Activated CD4-positive, alpha-beta T cell treated with anti-CD3 and anti-CD28 coated beads for 1 hour (primary cell): ENCODE results near the gene CCL1.

ENCODE experiments used
- DNase-seq: peaks from one replicate; pipeline ENCODE4 v3.0.0-alpha.2; 2020

Gene CCL1

GRCh38 chr17:34363183-34363661 is at the start of gene CCL1:
TSS of gene CCL1 (minus strand) at chr17:34363233. CDS start at chr17:34363161, 72 bp downstream.
- no peak for DNase-seq

- DNase-seq: no peak
Observed at GRCh38 chr17:34412534-34412933, 49.5 kb upstream of the CCL1 start.

GRCh38 chr17:34411646-34412421 is 48.8 kb upstream of the CCL1 start:
- no peak for DNase-seq

GRCh38 chr17:34409352-34409751 is 46.3 kb upstream of the CCL1 start:
- DNase-seq: no peak

GRCh38 chr17:34408439-34408838 is 45.4 kb upstream of the CCL1 start:
- no peak for DNase-seq

- no peak for DNase-seq
Observed at GRCh38 chr17:34406226-34406625, 43.2 kb upstream of the CCL1 start.

- no peak for DNase-seq
Observed at GRCh38 chr17:34403006-34403405, 40.0 kb upstream of the CCL1 start.

GRCh38 chr17:34401165-34401564 is 38.1 kb upstream of the CCL1 start:
- no peak for DNase-seq

- DNase-seq: no peak
Observed at GRCh38 chr17:34400301-34400931, 37.4 kb upstream of the CCL1 start.

- no peak for DNase-seq
Observed at GRCh38 chr17:34399725-34400124, 36.7 kb upstream of the CCL1 start.

- DNase-seq: no peak
Observed at GRCh38 chr17:34398990-34399389, 36.0 kb upstream of the CCL1 start.

- no peak for DNase-seq
Observed at GRCh38 chr17:34397265-34397664, 34.2 kb upstream of the CCL1 start.

- no peak for DNase-seq
Observed at GRCh38 chr17:34393401-34393800, 30.4 kb upstream of the CCL1 start.

GRCh38 chr17:34391241-34391640 is 28.2 kb upstream of the CCL1 start:
- DNase-seq: no peak

GRCh38 chr17:34390649-34391048 is 27.6 kb upstream of the CCL1 start:
- DNase-seq: no peak

- no peak for DNase-seq
Observed at GRCh38 chr17:34389126-34389750, 26.2 kb upstream of the CCL1 start.

- DNase-seq: no peak
Observed at GRCh38 chr17:34387566-34387965, 24.5 kb upstream of the CCL1 start.

- no peak for DNase-seq
Observed at GRCh38 chr17:34386697-34387550, 23.9 kb upstream of the CCL1 start.

- DNase-seq: no peak
Observed at GRCh38 chr17:34386343-34386696, 23.3 kb upstream of the CCL1 start.

- no peak for DNase-seq
Observed at GRCh38 chr17:34384822-34385605, 22.0 kb upstream of the CCL1 start.

GRCh38 chr17:34384271-34384670 is 21.2 kb upstream of the CCL1 start:
- DNase-seq: no peak

GRCh38 chr17:34383216-34383615 is 20.2 kb upstream of the CCL1 start:
- DNase-seq: no peak
